Measurements from ENCODE around the gene ZBTB11. TPM values are rescaled to one million over a fixed set of nuclear protein-coding genes. Genes with fewer than 3 reads are reported as not detected.
"Not testable (repeated sequence)": the region's sequence is repeated elsewhere in the genome, so short reads cannot be mapped to it uniquely, and the experiment has no call there.

ZBTB11 gene
- polyA plus RNA-seq, 4 donors: 22.8 to 26.0 (median 23.9) TPM

GRCh38 chr3:101656651-101657050 lies 20.3 kb downstream of the ZBTB11 start:
- DNase-seq (ENCODE audit: low read depth in 4 of 4, low spot score in 3 of 4): no peak

- no peak for DNase-seq (ENCODE audit: low read depth in 4 of 4, low spot score in 3 of 4)
Observed at GRCh38 chr3:101646726-101647125, 30.2 kb downstream of the ZBTB11 start.

- DNase-seq (ENCODE audit: low read depth in 4 of 4, low spot score in 3 of 4): no peak
Observed at GRCh38 chr3:101643861-101644613, 32.9 kb downstream of the ZBTB11 start.

- DNase-seq (ENCODE audit: low read depth in 4 of 4, low spot score in 3 of 4): no peak
Observed at GRCh38 chr3:101643009-101643844, 33.7 kb downstream of the ZBTB11 start.

GRCh38 chr3:101642441-101642840 lies 34.5 kb downstream of the ZBTB11 start:
- DNase-seq (ENCODE audit: low read depth in 4 of 4, low spot score in 3 of 4): no peak

DNA sequence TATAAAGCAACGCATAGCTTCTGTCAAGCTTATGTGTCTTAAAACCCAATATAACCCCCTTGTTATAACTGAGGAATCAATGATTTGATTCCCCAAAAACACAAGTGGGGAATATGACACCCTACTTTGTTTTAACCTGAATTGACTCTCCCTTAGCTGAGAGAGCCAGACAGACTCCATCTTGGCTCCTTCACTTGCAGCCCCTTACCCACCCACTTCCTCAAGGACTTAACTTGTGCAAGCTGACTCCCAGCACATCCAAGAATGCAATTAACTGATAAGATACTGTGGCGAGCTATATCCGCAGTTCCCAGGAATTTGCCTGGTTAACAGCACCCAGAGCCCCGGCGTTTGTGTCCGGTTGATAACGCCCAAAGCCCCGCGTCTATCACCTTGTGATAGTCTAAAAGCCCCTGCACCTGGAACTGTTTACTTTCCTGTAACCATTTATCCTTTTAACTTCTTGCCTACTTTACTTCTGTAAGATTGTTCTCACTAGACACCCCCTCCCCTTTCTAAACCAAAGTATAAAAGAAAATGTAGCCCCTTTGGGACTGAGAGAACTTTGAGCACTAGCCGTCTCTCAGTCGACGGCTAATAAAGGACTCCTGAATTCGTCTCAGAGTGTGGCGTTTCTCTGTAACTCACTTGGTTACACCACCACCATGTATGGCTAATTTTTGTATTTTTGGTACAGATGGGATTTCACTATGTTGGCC lies 35.4 kb downstream of the ZBTB11 start:
- DNase-seq (ENCODE audit: low read depth in 4 of 4, low spot score in 3 of 4): not testable (repeated sequence)

DNA sequence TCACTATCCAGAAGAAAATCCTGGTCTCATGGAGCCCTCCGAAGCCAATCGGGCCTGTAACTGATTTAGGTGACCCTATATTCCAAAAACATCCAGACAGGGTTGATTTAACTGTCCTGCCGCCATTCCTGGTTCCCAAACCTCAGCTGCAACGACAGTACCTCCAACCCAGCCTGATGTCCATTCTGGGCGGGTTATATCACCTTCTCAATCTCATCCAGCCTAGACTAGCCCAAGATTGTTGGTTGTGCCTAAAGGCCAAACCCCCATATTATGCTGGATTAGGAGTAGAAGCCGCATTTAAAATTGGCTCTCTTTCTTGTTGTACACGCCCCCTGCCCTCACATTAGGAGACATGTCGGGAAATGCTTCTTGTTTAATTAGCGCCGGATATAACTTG lies 36.7 kb downstream of the ZBTB11 start:
- DNase-seq (ENCODE audit: low read depth in 4 of 4, low spot score in 3 of 4): no peak

GRCh38 chr3:101639280-101639963 lies 37.5 kb downstream of the ZBTB11 start:
- DNase-seq (ENCODE audit: low read depth in 4 of 4, low spot score in 3 of 4): no peak

GRCh38 chr3:101638261-101638745 lies 38.6 kb downstream of the ZBTB11 start:
- DNase-seq (ENCODE audit: low read depth in 4 of 4, low spot score in 3 of 4): no peak

DNA sequence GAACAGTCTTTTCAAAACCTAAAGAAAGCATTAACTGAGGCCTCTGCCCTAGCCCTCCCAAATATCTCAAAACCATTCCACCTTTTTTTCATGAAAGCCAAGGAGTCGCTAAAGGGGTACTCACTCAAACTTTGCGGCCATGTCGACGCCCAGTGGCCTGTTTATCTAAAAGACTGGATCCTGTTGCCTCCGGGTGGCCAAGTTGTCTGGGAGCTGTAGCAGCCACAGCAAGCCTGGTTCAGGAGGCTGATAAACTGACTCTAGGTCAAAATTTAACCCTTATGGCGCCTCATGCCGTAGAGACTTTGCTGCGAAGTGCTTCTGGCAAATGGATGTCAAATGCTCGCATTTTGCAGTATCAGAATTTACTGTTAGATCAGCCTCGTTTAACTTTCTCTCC lies 39.5 kb downstream of the ZBTB11 start:
- DNase-seq (ENCODE audit: low read depth in 4 of 4, low spot score in 3 of 4): no peak

DNA sequence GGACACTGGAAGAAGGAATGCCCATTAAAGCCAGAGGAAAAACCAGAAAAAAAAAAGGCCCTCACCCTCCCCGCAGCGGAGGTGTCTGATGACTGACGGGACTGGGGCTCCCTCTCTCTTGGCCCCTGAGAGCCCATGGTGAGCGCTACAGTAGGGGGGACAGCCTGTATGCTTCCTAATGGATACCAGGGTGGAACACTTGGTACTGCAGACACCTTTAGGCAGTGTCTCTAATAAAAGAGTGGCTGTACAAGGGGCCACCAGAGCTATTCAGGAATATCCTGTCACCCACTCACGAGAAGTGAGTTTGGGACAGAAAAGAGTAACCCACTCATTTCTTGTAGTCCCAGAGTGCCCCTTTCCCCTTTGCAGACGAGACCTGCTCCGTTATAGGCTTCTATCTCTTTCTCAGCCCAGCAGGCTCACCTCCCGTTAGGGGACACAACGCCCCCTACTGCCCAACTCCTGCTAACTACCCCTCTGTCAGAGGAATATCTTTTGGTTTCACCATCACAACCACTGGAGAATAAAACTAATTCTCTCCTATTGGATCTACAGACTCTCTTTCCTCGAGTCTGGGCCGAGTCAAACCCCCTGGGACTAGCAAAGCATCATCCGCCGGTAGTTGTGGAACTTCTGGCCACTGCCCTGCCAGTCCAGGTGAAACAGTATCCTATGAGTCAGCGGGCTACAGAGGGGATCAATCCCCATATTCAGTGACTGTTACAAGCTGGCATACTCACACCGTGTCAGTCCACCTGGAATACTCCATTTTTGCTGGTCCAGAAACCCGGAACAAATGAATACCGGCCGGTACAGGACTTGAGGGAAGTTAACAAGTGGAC lies 40.8 kb downstream of the ZBTB11 start:
- no peak for DNase-seq (ENCODE audit: low read depth in 4 of 4, low spot score in 3 of 4)

DNA sequence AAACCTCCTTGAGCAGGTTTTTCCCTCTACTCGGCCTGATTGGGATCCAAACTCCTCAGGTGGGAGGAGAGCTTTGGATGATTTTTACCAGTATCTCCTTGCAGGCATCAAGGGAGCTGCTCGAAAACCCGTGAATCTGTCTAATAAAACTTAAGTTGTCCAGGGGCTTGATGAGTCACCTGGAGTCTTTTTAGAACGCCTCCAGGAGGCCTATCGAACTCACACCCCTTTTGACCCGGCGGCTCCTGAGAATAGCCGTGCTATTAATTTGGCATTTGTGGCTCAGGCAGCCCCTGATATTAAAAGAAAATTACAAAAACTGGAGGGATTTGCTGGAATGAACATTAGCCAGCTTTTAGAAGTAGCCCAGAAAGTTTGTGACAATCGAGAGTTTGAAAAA lies 41.6 kb downstream of the ZBTB11 start:
- DNase-seq (ENCODE audit: low read depth in 4 of 4, low spot score in 3 of 4): no peak

DNA sequence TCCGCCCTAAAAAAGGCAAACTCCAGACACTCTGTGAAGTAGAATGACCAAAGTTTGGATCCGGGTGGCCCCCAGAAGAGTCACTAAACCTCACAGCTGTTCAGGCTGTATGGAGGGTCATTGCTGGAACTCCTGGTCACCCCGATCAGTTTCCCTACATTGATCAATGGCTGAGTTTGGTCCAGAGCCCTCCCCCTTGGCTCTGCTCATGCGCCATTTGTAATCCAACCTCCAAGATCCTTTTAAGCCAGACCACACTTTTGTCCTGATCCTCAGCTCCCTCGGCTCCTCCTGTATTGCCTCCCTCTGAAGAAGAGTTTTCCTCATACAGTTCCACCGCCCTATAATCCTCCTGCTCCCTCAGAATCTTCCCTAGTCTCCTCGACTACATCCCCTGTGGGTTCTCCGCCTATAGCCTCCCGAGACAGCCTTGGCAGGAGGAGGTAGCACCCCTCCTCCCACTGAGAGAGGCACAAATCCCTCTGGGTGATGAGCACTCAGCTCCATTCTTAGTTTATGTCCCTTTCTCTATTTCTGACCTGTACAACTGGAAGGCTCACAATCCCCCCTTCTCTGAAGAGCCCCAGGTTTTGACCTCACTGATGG lies 42.2 kb downstream of the ZBTB11 start:
- DNase-seq (ENCODE audit: low read depth in 4 of 4, low spot score in 3 of 4): no peak

GRCh38 chr3:101633186-101633585 lies 43.7 kb downstream of the ZBTB11 start:
- DNase-seq (ENCODE audit: low read depth in 4 of 4, low spot score in 3 of 4): no peak

DNA sequence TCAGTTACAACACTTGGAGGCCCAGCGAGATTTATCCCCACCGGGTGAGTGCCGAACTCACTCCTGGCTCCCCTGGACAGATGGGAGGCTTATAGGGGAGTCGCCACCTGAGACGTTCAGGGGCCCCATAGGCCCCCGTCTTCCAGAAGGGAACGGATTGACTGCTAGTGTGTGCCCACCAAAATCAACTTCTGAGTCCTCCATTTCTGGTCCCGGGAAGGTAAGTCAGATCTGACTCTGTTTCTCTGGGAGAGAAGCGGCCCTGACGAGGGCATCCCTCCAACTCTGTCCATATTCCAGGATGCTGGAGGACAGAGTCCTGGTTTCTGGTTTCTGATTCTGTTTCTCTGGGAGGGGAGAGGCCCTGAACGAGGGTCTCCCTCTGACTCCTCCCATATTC lies 44.3 kb downstream of the ZBTB11 start:
- no peak for DNase-seq (ENCODE audit: low read depth in 4 of 4, low spot score in 3 of 4)

DNA sequence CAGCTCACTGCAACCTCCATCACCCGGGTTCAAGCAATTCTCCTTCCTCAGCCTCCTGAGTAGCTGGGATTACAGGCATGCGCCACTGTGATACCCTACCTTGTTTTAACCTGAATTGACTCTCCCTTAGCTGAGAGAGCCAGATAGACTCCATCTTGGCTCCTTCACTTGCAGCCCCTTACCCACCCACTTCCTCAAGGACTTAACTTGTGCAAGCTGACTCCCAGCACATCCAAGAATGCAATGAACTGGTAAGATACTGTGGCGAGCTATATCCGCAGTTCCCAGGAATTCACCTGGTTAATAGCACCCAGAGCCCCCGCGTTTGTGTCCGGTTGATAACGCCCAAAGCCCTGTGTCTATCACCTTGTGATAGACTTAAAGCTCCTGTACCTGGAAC lies 45.0 kb downstream of the ZBTB11 start:
- DNase-seq (ENCODE audit: low read depth in 4 of 4, low spot score in 3 of 4): not testable (repeated sequence)

- DNase-seq (ENCODE audit: low read depth in 4 of 4, low spot score in 3 of 4): no peak
Observed at GRCh38 chr3:101631098-101631796, 45.7 kb downstream of the ZBTB11 start.

- no peak for DNase-seq (ENCODE audit: low read depth in 4 of 4, low spot score in 3 of 4)
Observed at GRCh38 chr3:101629219-101629618, 47.7 kb downstream of the ZBTB11 start.

- no peak for DNase-seq (ENCODE audit: low read depth in 4 of 4, low spot score in 3 of 4)
Observed at GRCh38 chr3:101625879-101626278, 51.1 kb downstream of the ZBTB11 start.

Data from left renal pelvis (tissue), 4 donors.